ENCODE data around the gene STRN3.

Gene STRN3

DNA sequence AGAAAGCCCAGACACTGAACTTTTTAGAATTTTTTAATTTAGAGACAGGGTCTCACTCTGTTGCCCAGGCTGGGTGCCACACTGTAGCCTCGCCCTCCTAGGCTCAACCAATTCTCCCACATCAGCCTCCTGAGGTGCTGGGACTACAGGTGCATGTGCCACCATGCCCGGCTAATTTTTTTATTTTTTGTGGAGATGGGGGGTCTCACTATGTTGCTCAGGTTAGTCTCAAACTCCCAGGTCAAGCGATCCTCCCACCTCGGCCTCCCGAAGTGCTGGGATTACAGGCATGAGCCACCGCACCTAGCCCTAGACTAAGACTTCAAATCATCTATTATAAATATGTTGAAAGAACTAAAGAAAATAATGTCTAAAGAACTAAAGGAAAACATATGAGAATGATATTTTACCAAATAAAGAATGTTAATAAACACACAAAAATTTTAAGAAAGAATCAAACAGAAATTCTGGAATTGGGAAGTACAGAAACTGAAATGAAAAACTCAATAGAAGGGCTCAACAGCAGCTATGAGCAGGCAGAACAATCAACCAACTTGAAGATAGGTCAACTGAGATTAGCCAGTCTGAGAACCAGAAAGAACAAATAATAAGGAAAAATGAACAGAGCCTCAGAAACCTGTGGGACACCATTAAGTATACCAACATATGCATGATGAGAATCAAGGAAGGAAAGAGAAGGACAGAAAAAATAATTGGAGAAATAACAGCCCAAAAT lies 27.0 kb downstream of the STRN3 start:
- TF ChIP-seq, protein P1, sequence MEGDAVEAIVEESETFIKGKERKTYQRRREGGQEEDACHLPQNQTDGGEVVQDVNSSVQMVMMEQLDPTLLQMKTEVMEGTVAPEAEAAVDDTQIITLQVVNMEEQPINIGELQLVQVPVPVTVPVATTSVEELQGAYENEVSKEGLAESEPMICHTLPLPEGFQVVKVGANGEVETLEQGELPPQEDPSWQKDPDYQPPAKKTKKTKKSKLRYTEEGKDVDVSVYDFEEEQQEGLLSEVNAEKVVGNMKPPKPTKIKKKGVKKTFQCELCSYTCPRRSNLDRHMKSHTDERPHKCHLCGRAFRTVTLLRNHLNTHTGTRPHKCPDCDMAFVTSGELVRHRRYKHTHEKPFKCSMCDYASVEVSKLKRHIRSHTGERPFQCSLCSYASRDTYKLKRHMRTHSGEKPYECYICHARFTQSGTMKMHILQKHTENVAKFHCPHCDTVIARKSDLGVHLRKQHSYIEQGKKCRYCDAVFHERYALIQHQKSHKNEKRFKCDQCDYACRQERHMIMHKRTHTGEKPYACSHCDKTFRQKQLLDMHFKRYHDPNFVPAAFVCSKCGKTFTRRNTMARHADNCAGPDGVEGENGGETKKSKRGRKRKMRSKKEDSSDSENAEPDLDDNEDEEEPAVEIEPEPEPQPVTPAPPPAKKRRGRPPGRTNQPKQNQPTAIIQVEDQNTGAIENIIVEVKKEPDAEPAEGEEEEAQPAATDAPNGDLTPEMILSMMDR (IDR thresholded peaks at IDR 0.05; ENCODE audit: low read depth, low read length): no peak

DNA sequence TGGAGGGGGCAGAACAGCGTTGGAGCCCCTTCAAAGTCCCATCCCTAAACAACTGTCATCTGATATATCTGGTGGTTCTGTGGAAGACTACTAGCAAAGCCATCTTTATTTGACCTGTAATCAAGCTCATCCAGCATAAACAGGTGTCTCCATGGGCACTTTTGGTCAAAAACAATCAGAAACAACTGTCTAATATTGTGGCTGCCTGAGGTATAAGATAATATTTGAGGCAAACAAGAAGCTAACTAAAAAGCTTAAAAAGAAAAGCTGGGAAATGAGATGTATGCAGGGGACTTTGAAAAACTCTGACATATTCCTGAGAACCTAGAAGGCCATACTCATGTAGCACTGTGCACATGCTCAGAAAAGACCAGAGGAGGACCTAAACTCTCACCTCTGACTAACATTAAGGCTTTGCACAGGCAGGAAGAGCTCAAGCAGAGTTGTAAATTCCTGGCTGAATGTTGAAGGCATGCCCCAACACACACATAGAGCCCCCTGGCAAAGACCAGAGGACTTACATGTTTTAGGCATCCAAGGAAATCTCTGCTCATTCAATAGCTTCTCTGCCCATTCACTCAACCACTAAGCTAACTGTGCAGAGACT lies 28.0 kb downstream of the STRN3 start:
- TF ChIP-seq, protein P1 (IDR thresholded peaks at IDR 0.05; ENCODE audit: low read depth, low read length): no peak

More for the DNA sequence above, 27.0 kb downstream of the STRN3 start:
- Histone ChIP-seq H3K4me1 (peaks cover 11% of the 10 kb centered on the region), H3K4me3 (ENCODE audit: low read depth, low read length) (no peak overlapping the region), H3K27me3 (no peaks in the 10 kb centered on the region), H3K9me3 (no peaks in the 10 kb centered on the region), H3K36me3 (peaks cover 5% of the 10 kb centered on the region)
- no peak for DNase-seq

DNA sequence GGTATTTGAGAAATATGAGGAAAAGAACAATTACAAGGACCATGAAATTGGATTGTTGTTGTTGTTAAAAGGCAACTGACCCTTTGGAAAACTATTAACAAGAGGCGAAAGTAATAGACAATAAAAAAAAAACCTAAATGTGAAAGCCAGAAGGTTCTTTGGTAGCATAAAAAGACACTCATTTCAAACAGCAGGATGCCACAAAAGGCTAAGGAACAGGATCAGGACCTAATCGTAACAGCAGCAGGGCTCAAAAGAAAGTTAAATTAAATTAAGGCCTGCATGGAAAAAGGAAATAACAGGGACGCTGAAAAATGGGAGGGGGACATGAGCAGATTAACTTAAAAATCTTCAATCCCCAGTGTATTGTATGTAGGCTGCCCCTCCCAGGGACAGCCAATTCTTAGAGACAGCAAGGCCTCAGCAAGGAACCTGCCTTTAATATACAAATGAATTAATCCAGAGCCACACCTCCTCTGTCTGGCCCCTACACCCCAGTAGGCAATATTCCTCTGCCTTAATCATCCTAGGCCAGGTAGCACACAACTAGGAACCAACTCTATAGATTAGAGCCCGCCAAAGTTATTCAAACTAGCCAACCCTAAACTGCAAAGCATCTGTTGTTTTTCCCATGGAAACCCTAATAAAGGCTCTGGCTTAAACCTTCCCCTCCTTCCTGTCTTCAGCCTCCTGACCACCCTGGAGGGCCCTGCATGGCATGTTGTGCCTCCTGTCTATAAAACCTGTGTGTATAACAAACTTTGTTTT lies 29.1 kb downstream of the STRN3 start:
- Histone ChIP-seq H3K4me3 (ENCODE audit: low read depth, low read length) (no peak overlapping the region), H3K9me3 (no peaks in the 10 kb centered on the region), H3K27me3 (no peaks in the 10 kb centered on the region), H3K4me1 (peaks cover 11% of the 10 kb centered on the region), H3K36me3 (no peaks in the 10 kb centered on the region; the same call in none of the 2 replicates)
- TF ChIP-seq, protein P1 (IDR thresholded peaks at IDR 0.05; ENCODE audit: low read depth, low read length): no peak
- no peak for DNase-seq

More for the DNA sequence above, 28.0 kb downstream of the STRN3 start:
- Histone ChIP-seq H3K36me3 (peaks cover 5% of the 10 kb centered on the region), H3K9me3 (no peaks in the 10 kb centered on the region), H3K4me1 (peaks cover 11% of the 10 kb centered on the region), H3K27me3 (no peaks in the 10 kb centered on the region), H3K4me3 (ENCODE audit: low read depth, low read length) (no peak overlapping the region)
- DNase-seq: no peak

DNA sequence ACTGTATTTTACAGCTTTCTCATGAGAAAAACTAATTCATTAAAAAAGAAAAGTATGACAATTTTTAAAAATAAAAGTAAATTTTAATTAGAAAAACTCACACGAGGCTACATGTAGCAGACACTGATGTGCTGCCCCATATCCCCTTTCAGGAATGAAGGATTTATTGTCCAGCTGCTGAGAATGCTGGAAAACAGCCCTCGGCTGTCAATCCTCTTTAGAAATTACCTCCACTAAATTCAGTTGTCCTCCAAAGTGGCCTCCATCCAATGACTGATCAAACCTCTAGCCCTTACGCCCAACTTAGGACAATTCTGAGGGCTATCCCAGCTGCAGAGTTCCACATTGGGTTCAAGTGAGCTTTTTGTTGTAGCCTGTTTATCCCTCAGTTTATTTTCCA lies 30.5 kb downstream of the STRN3 start:
- TF ChIP-seq, protein P1 (IDR thresholded peaks at IDR 0.05; ENCODE audit: low read depth, low read length): no peak
- Histone ChIP-seq H3K9me3 (no peaks in the 10 kb centered on the region), H3K4me1 (peaks cover 11% of the 10 kb centered on the region), H3K4me3 (ENCODE audit: low read depth, low read length) (no peak overlapping the region), H3K36me3 (peaks cover 4% of the 10 kb centered on the region), H3K27me3 (no peaks in the 10 kb centered on the region)
- no peak for DNase-seq

DNA sequence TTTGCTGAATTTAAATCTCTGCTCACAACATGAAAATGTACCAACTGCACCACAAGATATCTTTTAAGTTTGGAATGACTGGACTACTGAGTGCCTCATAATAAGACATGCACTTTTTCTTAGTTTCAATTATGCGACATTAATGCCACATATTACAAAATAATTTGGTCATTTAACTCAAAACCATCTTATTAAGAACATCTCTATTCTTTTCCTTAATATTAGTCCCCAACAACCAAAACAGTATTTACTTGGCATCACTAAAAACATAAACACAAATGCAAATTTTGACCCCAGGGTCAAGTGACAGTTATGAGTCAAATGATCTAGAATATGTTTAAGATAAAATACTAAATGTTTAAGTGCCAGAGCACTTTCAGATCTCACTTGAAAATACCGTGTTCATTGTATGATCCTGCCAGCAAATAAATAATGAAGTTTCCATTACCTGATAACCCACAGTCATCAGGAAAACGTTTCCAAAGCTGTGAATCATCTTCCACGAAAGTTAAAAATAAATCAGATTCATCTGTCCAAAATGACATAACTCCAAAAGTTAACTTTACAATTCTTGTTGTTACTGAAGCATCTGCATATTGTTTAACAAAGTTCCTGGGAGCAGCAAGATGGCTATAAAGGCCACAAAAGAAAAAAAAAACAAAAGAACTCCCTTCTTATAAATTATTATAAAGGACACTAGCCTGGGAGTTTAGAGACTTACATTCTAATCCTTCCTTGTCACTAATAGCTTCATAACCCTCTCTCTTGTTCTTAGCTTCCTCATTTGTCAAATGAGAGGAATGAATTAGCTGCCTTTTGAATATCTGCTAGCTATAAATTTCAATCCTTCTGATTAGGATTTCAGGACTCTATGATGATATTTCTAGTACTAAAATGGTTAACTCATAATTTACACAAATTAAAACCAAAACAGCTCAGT lies 31.2 kb downstream of the STRN3 start:
- TF ChIP-seq, protein P1 (IDR thresholded peaks at IDR 0.05; ENCODE audit: low read depth, low read length): no peak
- DNase-seq: no peak
- Histone ChIP-seq H3K4me1 (peaks cover 11% of the 10 kb centered on the region), H3K9me3 (no peaks in the 10 kb centered on the region), H3K27me3 (no peaks in the 10 kb centered on the region), H3K36me3 (peaks cover 4% of the 10 kb centered on the region), H3K4me3 (ENCODE audit: low read depth, low read length) (no peak overlapping the region)

Data from BE2C (cell line).